GM21367 (cell line): ENCODE data around the gene SLC25A53.
A peak's percentile ranks its signal among the peaks of the same experiment; 100 is the strongest.
"Not testable (repeated sequence)": the region's sequence is repeated elsewhere in the genome, so short reads cannot be mapped to it uniquely, and the experiment has no call there.

Experiments used
- ATAC-seq: cut with Tn5 transposase; IDR thresholded peaks from one replicate; pipeline ENCODE4 v1.9.1; 2021; ENCODE audit not compliant: unreplicated experiment

Gene SLC25A53

DNA sequence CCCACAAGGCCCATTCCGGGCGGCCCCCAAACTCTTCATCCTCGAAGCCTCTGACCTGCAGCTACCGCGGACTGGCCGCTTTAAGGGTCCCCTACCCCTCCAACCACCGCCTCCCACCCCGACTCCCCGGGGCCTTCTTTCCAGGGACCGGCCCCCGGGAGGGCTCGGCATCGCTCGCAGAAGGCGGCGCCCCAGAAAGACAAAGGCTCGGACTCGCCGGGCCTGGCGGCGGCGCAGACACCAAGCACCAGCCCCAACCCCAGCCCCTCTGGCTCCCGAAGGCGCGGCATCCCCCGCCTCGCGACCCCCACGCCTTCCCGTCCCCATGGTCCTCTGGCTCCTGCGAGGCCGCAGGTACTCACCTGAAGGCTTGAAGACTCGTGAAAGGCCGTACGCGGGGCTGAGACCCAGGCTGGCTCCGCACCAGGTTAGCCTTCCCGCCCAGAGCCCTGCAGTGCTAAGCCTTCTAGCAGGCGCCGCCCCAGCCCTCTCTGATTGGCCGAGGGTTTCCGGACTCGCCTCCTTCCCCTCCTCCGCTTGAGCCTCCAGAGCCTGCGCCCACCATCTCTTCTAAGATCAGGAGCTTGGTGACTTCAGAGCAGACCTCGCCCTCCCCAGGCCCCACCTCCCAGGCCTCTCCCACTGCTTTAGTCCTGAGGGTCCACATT lies 80.9 kb downstream of the SLC25A53 start, which contains the start of gene TMSB15C:
TSS of gene TMSB15C (minus strand) at position 459 of the 668 bp plus-strand sequence.
- peak; percentile 99 for ATAC-seq

GRCh38 chrX:104062636-104063035 lies 94.2 kb downstream of the SLC25A53 start:
- ATAC-seq, result not testable (repeated sequence)

DNA sequence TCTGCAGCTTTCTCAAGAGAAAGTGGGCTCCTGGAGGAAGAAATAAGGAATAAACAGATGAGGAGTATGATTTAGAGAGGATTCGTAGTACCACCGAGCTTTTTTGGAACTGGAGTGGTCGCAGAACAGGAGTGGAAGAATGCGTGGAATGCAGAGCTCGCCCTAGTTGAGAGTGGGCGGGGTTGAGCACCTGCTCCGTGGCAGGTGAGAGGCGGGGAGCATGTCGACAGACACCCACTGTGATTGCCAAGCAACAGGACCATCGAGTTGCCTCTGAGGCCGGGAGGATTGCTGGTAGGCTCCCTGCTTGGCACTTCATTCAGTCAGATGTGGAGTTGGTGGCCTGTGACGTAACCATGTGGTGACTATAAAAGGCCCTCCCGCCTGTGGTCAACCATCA lies 101.9 kb downstream of the SLC25A53 start:
- ATAC-seq, result not testable (repeated sequence)
